Keratinocyte (primary cell): ENCODE data around the gene ACR. TPM values are rescaled to one million over a fixed set of nuclear protein-coding genes. Genes with fewer than 3 reads are reported as not detected.

ENCODE experiments used
- DNase-seq: peaks from one replicate; pipeline ENCODE4 v3.0.0-alpha.2; 2011; ENCODE audit warnings: low read depth, missing footprints, low spot score
- FAIRE-seq: peaks from 2 replicates; lab custom pipeline; 2011; peaks lifted over from hg19 to GRCh38; lab: Jason Lieb, UNC
- H2AFZ ChIP-seq: 2 replicates; pipeline ENCODE4 v1.6.0; 2012; ENCODE audit warnings: low read length, control low read depth, inconsistent platforms; ENCODE audit not compliant: control insufficient read depth
- H3K27ac ChIP-seq: 2 replicates; pipeline ENCODE4 v1.5.1; 2011; ENCODE audit warnings: low read length; ENCODE audit not compliant: control insufficient read depth, insufficient read depth
- H3K27me3 ChIP-seq: 3 replicates; pipeline ENCODE4 v1.6.0; 2011; ENCODE audit warnings: low read length; ENCODE audit not compliant: control insufficient read depth, insufficient read depth; ENCODE audit errors: extremely low read depth
- H3K36me3 ChIP-seq, 2 experiments: 2 replicates in 1 of 2; 3 replicates in 1 of 2; pipeline ENCODE4 v1.5.1; 2011; ENCODE audit warnings: low read length in 2 of 2, mild to moderate bottlenecking in 1 of 2; ENCODE audit not compliant: control insufficient read depth in 2 of 2, insufficient read depth in 2 of 2; ENCODE audit errors: extremely low read depth in 1 of 2
- H3K4me1 ChIP-seq: 3 replicates; pipeline ENCODE4 v1.5.1; 2011; ENCODE audit warnings: low read length; ENCODE audit not compliant: control insufficient read depth, insufficient read depth; ENCODE audit errors: extremely low read depth
- H3K4me2 ChIP-seq: 3 replicates; pipeline ENCODE4 v1.6.0; 2011; ENCODE audit warnings: low read depth, low read length; ENCODE audit not compliant: control insufficient read depth, insufficient read depth; ENCODE audit errors: extremely low read depth
- H3K4me3 ChIP-seq, 3 experiments: fragments of 200-600 bp in 1 of 3; sonication (generic) in 1 of 3; 2 replicates in 2 of 3; 3 replicates in 1 of 3; pipeline ENCODE4 v1.5.1; 2011 to 2016; ENCODE audit warnings: low read length in 3 of 3, mild to moderate bottlenecking in 3 of 3, control low read depth in 2 of 3, inconsistent platforms in 1 of 3, low read depth in 1 of 3, mixed read lengths in 1 of 3, mixed run types in 1 of 3, moderate library complexity in 1 of 3; ENCODE audit not compliant: control insufficient read depth in 2 of 3, insufficient read depth in 2 of 3; ENCODE audit errors: extremely low read depth in 1 of 3
- H3K79me2 ChIP-seq: 2 replicates; pipeline ENCODE4 v1.6.0; 2012; ENCODE audit warnings: low read length; ENCODE audit not compliant: control insufficient read depth, insufficient read depth
- H3K9ac ChIP-seq: 3 replicates; pipeline ENCODE4 v1.6.0; 2011; ENCODE audit warnings: low read length; ENCODE audit not compliant: control insufficient read depth, insufficient read depth; ENCODE audit errors: extremely low read depth
- H3K9me1 ChIP-seq: 3 replicates; pipeline ENCODE4 v1.6.0; 2011; ENCODE audit warnings: low read length; ENCODE audit not compliant: control insufficient read depth, insufficient read depth; ENCODE audit errors: extremely low read depth
- H3K9me3 ChIP-seq: 2 replicates; pipeline ENCODE4 v1.5.1; 2012; ENCODE audit warnings: low read depth, low read length; ENCODE audit not compliant: control insufficient read depth
- H4K20me1 ChIP-seq: 3 replicates; pipeline ENCODE4 v1.6.0; 2011; ENCODE audit warnings: low read length; ENCODE audit not compliant: control insufficient read depth, insufficient read depth; ENCODE audit errors: extremely low read depth
- CTCF ChIP-seq, 3 experiments: IDR thresholded peaks in 1 of 3; conservative IDR thresholded peaks in 1 of 3; optimal IDR thresholded peaks in 1 of 3; 2 replicates in 2 of 3; 3 replicates in 1 of 3; pipeline versions ENCODE3 to v1.5.1; 2011; ENCODE audit warnings: low read length in 3 of 3, mild to moderate bottlenecking in 3 of 3, moderate library complexity in 2 of 3, control low read depth in 1 of 3, inconsistent platforms in 1 of 3; ENCODE audit not compliant: insufficient read depth in 2 of 3; ENCODE audit errors: extremely low read depth in 1 of 3
- EZH2 ChIP-seq: IDR thresholded peaks from one replicate; pipeline ENCODE4 v1.6.1; 2012; ENCODE audit warnings: inconsistent platforms, mild to moderate bottlenecking, low read length, moderate library complexity
- dilution Hi-C: fragments of 300-500 bp; cut with MboI; formaldehyde crosslinking; loops from one replicate; pipeline ENCODE4 v1.7.0; 2020; ENCODE audit warnings: low sequenced_read_pairs; ENCODE audit not compliant: extremely low pct_ligation_motif_present
- polyA plus RNA-seq, 5 experiments: library from polyadenylated mRNA; depleted of rRNA in 3 of 5; stranded (reverse) in 3 of 5; stranded (forward) in 1 of 5; unstranded in 1 of 5; fragments of >200 nt; gene quantifications; 1 replicate in 1 of 5; 2 replicates in 3 of 5; 3 replicates in 1 of 5; pipeline versions ENCODE4 v1.2.1 to v1.2.3, GENCODE V29; 2011 to 2012; ENCODE audit warnings: missing spikeins in 2 of 5, low read depth in 1 of 5, low replicate concordance in 1 of 5

Gene ACR
- polyA plus RNA-seq, 1 donor (not counting 4 experiments of a cell fraction or from before 2014, with no cell fraction given) = not detected

GRCh38 chr22:50724616-50725015 is 13.4 kb upstream of the ACR start:
- dilution Hi-C loops = no loop called here
- FAIRE-seq (no peak), DNase-seq (no peak)
- no peaks in the 10 kb centered on the region for H4K20me1 ChIP-seq
- peaks cover 17% of the 10 kb centered on the region for H3K27me3 ChIP-seq
- no peaks in the 10 kb centered on the region for H3K79me2 ChIP-seq
- no peak overlapping the region for H3K9ac ChIP-seq
- no peaks in the 10 kb centered on the region for H3K9me3 ChIP-seq
- H2AFZ ChIP-seq = no peak overlapping the region
- H3K4me2 ChIP-seq = no peak overlapping the region
- no peaks in the 10 kb centered on the region for H3K36me3 ChIP-seq
- H3K4me3 ChIP-seq = no peak overlapping the region
- no peak overlapping the region for H3K27ac ChIP-seq
- no peaks in the 10 kb centered on the region for H3K4me1 ChIP-seq
- TF ChIP-seq EZH2 (no peak), CTCF (optimal IDR thresholded peaks at IDR 0.05 in 1 of 3, IDR thresholded peaks at IDR 0.05 in 1 of 3, conservative IDR thresholded peaks at IDR 0.05 in 1 of 3; ENCODE audit: extremely low read depth in 1 of 3, insufficient read depth in 2 of 3, low read length in 3 of 3) (no peak)
- no peaks in the 10 kb centered on the region for H3K9me1 ChIP-seq

GRCh38 chr22:50725597-50725996 is 12.4 kb upstream of the ACR start:
- Histone ChIP-seq H3K27me3 (peaks cover 10% of the 10 kb centered on the region), H3K9me1 (no peaks in the 10 kb centered on the region), H3K9ac (no peak overlapping the region), H3K9me3 (no peaks in the 10 kb centered on the region), H3K4me1 (no peaks in the 10 kb centered on the region), H3K4me2 (no peak overlapping the region), H3K36me3 (no peaks in the 10 kb centered on the region), H3K79me2 (no peaks in the 10 kb centered on the region), H3K4me3 (no peak overlapping the region), H3K27ac (no peak overlapping the region), H4K20me1 (no peaks in the 10 kb centered on the region), H2AFZ (no peak overlapping the region)
- no peak for FAIRE-seq
- dilution Hi-C loops = no loop called here
- TF ChIP-seq CTCF (optimal IDR thresholded peaks at IDR 0.05 in 1 of 3, IDR thresholded peaks at IDR 0.05 in 1 of 3, conservative IDR thresholded peaks at IDR 0.05 in 1 of 3; ENCODE audit: extremely low read depth in 1 of 3, insufficient read depth in 2 of 3, low read length in 3 of 3) = no peak
- no peak for DNase-seq
